OCI-LY3 (cell line): ENCODE measurements around the gene ZNF329.

Experiments
- CTCF ChIP-seq: fragments of 200-600, 300-600 bp; sonication (generic); IDR thresholded peaks from 2 replicates; pipeline ENCODE4 v1.5.1; 2014; ENCODE audit warnings: antibody characterized with exemption, low read length, low read depth
- EZH2phosphoT487 ChIP-seq: fragments of 200-600 bp; shearing (Covaris generic); IDR thresholded peaks from 2 replicates; pipeline ENCODE4 v1.6.1; 2018; ENCODE audit warnings: antibody characterized with exemption, mixed run types, low read depth

GRCh38 chr19:58079792-58080191, 70.8 kb downstream of the ZNF329 start:
- TF ChIP-seq CTCF: no peak
- no peak for TF ChIP-seq EZH2phosphoT487
